HUES6 (cell line): Measurements from ENCODE around the gene METTL13.
A peak's percentile ranks its signal among the peaks of the same experiment; 100 is the strongest.

Experiments
- H3K27ac ChIP-seq: 2 replicates; pipeline ENCODE4 v1.7.0; 2013; ENCODE audit warnings: low read depth, mild to moderate bottlenecking, low read length, inconsistent platforms
- H3K27me3 ChIP-seq: 2 replicates; pipeline ENCODE4 v1.6.1; 2013; ENCODE audit warnings: low read length; ENCODE audit not compliant: control insufficient read depth, insufficient read depth
- H3K36me3 ChIP-seq: 2 replicates; pipeline ENCODE4 v1.6.1; 2013; ENCODE audit warnings: low read length; ENCODE audit not compliant: control insufficient read depth, insufficient read depth
- H3K4me1 ChIP-seq: 2 replicates; pipeline ENCODE4 v1.6.1; 2013; ENCODE audit warnings: low read length; ENCODE audit not compliant: control insufficient read depth, insufficient read depth
- H3K4me3 ChIP-seq: 2 replicates; pipeline ENCODE4 v1.5.1; 2013; ENCODE audit warnings: low read depth, low read length
- H3K9ac ChIP-seq: one replicate; pipeline ENCODE4 v1.6.1; 2013; ENCODE audit warnings: mild to moderate bottlenecking, low read length
- H3K9me3 ChIP-seq: 2 replicates; pipeline ENCODE4 v1.6.1; 2013; ENCODE audit warnings: low read depth, low read length; ENCODE audit not compliant: control insufficient read depth, insufficient read depth

The METTL13 gene

GRCh38 chr1:171781176-171781875, at the start of gene METTL13:
METTL13 (plus strand) TSS chr1:171781660; CDS start chr1:171781968, 308 bp downstream.
- H3K9me3 ChIP-seq: no peaks in the 10 kb centered on the region
- peaks cover 3% of the 10 kb centered on the region; the same call in 1 of the 2 replicates for H3K4me1 ChIP-seq
- H3K27ac ChIP-seq: peak within 1 kb of the TSS; percentile 27; the same call in 1 of the 2 replicates
- H3K9ac ChIP-seq: peak within 1 kb of the TSS; percentile 91
- peaks cover 32% of the 10 kb centered on the region for H3K36me3 ChIP-seq
- no peaks in the 10 kb centered on the region for H3K27me3 ChIP-seq
- peak within 1 kb of the TSS; percentile 97 for H3K4me3 ChIP-seq

GRCh38 chr1:171736196-171736595, 45.3 kb upstream of the METTL13 start:
- Histone ChIP-seq H3K36me3 (peaks cover 9% of the 10 kb centered on the region), H3K4me3 (no peak overlapping the region)

GRCh38 chr1:171738911-171739310, 42.5 kb upstream of the METTL13 start:
- Histone ChIP-seq H3K4me3 (no peak overlapping the region), H3K9ac (no peak overlapping the region), H3K27ac (no peak overlapping the region), H3K9me3 (no peaks in the 10 kb centered on the region), H3K27me3 (no peaks in the 10 kb centered on the region), H3K36me3 (peaks cover 9% of the 10 kb centered on the region), H3K4me1 (peaks cover 24% of the 10 kb centered on the region)

More at GRCh38 chr1:171736196-171736595, 45.3 kb upstream of the METTL13 start:
- H3K27ac ChIP-seq: no peak overlapping the region
- H3K27me3 ChIP-seq: no peaks in the 10 kb centered on the region
- peaks cover 19% of the 10 kb centered on the region for H3K4me1 ChIP-seq
- no peak overlapping the region for H3K9ac ChIP-seq
- no peaks in the 10 kb centered on the region for H3K9me3 ChIP-seq

GRCh38 chr1:171739656-171740055, 41.8 kb upstream of the METTL13 start:
- H3K9ac ChIP-seq: no peak overlapping the region
- H3K9me3 ChIP-seq: no peaks in the 10 kb centered on the region
- H3K4me1 ChIP-seq: peaks cover 28% of the 10 kb centered on the region
- H3K36me3 ChIP-seq: peaks cover 9% of the 10 kb centered on the region
- no peak overlapping the region for H3K27ac ChIP-seq
- H3K4me3 ChIP-seq: no peak overlapping the region
- H3K27me3 ChIP-seq: no peaks in the 10 kb centered on the region

- no peaks in the 10 kb centered on the region for H3K27me3 ChIP-seq
- H3K4me3 ChIP-seq: peak overlapping the region; percentile 98; the same call in 1 of the 2 replicates
- peaks cover 9% of the 10 kb centered on the region for H3K36me3 ChIP-seq
- H3K27ac ChIP-seq: no peak overlapping the region
- H3K4me1 ChIP-seq: peaks cover 28% of the 10 kb centered on the region
- no peaks in the 10 kb centered on the region for H3K9me3 ChIP-seq
- no peak overlapping the region for H3K9ac ChIP-seq
Measured at GRCh38 chr1:171740356-171740863, 41.0 kb upstream of the METTL13 start.

GRCh38 chr1:171740987-171741871, 40.2 kb upstream of the METTL13 start:
- Histone ChIP-seq H3K36me3 (peaks cover 8% of the 10 kb centered on the region), H3K9ac (peak overlapping the region; percentile 87), H3K4me1 (peaks cover 28% of the 10 kb centered on the region), H3K9me3 (no peaks in the 10 kb centered on the region), H3K4me3 (peak overlapping the region; percentile 98), H3K27me3 (no peaks in the 10 kb centered on the region), H3K27ac (peak overlapping the region; percentile 64; the same call in 1 of the 2 replicates)

- Histone ChIP-seq H3K9me3 (no peaks in the 10 kb centered on the region), H3K36me3 (peaks cover 2% of the 10 kb centered on the region; the same call in 1 of the 2 replicates), H3K27ac (peak within 1 kb of the TSS; percentile 64), H3K4me1 (peaks cover 28% of the 10 kb centered on the region), H3K27me3 (no peaks in the 10 kb centered on the region), H3K4me3 (peak within 1 kb of the TSS; percentile 98), H3K9ac (peak within 1 kb of the TSS; percentile 87)
Measured at GRCh38 chr1:171741872-171742576, 39.4 kb upstream of the METTL13 start, which contains the start of gene VAMP4. VAMP4 (minus strand) TSS chr1:171742065; CDS start chr1:171738414, 3,651 bp downstream.

- Histone ChIP-seq H3K27ac (peak overlapping the region; percentile 60), H3K4me3 (peak overlapping the region; percentile 98), H3K4me1 (peaks cover 28% of the 10 kb centered on the region), H3K9ac (peak overlapping the region; percentile 87), H3K9me3 (no peaks in the 10 kb centered on the region), H3K36me3 (no peaks in the 10 kb centered on the region), H3K27me3 (no peaks in the 10 kb centered on the region)
Measured at GRCh38 chr1:171742577-171742922, 38.9 kb upstream of the METTL13 start.

- Histone ChIP-seq H3K9me3 (no peaks in the 10 kb centered on the region), H3K27ac (no peak overlapping the region; the same call in 1 of the 2 replicates), H3K27me3 (no peaks in the 10 kb centered on the region), H3K4me3 (peak overlapping the region; percentile 98), H3K9ac (no peak overlapping the region), H3K4me1 (peaks cover 28% of the 10 kb centered on the region), H3K36me3 (no peaks in the 10 kb centered on the region)
Measured at GRCh38 chr1:171743081-171743870, 38.2 kb upstream of the METTL13 start.

- peaks cover 18% of the 10 kb centered on the region for H3K4me1 ChIP-seq
- no peaks in the 10 kb centered on the region for H3K27me3 ChIP-seq
- no peak overlapping the region for H3K27ac ChIP-seq
- no peak overlapping the region for H3K4me3 ChIP-seq
- no peaks in the 10 kb centered on the region for H3K9me3 ChIP-seq
- no peak overlapping the region for H3K9ac ChIP-seq
- H3K36me3 ChIP-seq: no peaks in the 10 kb centered on the region
Measured at GRCh38 chr1:171744986-171745385, 36.5 kb upstream of the METTL13 start.
